GM12875 (cell line): Measurements from ENCODE around the gene NECTIN1.

ENCODE experiments used
- H3K4me3 ChIP-seq: one replicate; pipeline ENCODE4 v1.5.1; 2011; ENCODE audit warnings: low read depth, low read length, control low read depth
- TF ChIP-seq, protein P1 (sequence below): IDR thresholded peaks from 2 replicates; pipeline ENCODE4 v1.5.1; 2011; ENCODE audit warnings: low read depth, mild to moderate bottlenecking, control low read depth, inconsistent platforms, low read length, moderate library complexity, borderline replicate concordance; ENCODE audit not compliant: insufficient read depth

NECTIN1 gene

DNA sequence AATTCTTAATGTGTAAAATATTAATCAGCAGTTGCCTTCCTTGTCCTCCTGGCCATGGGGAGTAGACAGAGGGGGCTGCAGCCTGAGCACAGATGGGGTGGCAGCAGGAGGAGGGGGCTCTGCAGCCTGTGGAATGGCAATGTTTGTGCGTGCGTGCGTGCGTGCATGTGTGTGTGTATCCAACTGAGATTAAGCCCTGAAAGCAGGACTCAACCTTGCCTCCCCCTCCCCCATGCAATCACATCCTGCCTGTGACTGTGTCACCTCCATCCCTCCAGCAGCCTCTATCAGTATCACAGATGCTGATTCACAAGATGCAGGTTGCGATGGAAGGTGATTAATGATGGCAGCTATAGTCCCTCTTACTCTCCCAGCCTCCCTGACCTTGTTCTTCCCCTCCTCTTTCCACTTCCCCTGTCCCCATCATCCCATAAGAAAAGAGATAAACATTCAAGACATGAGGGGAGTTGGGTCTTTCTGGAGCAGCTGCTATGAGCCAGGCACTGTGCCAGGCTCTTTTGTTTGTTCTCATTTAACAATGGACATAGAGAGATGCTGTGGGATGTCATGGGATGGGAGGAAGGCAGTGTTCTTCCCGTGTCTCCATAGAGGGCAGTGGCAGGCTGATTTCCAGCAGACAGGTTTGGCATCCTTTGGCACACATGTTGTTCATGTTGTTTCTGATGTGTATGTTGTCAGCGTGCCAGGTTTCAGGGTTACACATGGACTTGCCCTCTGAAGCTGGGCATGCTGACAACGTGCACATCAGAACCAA, 43.8 kb upstream of the NECTIN1 start:
- TF ChIP-seq, protein P1, sequence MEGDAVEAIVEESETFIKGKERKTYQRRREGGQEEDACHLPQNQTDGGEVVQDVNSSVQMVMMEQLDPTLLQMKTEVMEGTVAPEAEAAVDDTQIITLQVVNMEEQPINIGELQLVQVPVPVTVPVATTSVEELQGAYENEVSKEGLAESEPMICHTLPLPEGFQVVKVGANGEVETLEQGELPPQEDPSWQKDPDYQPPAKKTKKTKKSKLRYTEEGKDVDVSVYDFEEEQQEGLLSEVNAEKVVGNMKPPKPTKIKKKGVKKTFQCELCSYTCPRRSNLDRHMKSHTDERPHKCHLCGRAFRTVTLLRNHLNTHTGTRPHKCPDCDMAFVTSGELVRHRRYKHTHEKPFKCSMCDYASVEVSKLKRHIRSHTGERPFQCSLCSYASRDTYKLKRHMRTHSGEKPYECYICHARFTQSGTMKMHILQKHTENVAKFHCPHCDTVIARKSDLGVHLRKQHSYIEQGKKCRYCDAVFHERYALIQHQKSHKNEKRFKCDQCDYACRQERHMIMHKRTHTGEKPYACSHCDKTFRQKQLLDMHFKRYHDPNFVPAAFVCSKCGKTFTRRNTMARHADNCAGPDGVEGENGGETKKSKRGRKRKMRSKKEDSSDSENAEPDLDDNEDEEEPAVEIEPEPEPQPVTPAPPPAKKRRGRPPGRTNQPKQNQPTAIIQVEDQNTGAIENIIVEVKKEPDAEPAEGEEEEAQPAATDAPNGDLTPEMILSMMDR: no peak
- H3K4me3 ChIP-seq: no peak overlapping the region

DNA sequence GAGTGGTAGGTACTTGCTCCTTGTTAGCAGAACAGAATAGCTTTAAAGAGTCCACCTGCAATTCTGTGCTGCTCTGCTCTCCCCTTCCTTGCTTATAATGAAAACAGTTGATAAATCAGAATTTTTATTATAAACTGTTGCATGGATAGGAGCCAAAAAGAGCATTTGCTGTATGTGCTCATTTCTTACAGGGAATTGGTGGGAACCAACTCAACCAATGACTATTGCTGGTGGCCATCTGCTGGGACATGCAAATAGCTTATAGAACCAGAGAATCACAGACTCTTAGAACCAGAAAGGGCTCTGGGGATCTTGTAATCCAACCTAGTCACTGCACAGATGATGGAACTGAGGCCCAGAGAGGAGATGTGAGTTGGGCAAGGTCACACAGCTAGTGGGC, 43.1 kb upstream of the NECTIN1 start:
- H3K4me3 ChIP-seq: no peak overlapping the region
- TF ChIP-seq, protein P1: no peak

DNA sequence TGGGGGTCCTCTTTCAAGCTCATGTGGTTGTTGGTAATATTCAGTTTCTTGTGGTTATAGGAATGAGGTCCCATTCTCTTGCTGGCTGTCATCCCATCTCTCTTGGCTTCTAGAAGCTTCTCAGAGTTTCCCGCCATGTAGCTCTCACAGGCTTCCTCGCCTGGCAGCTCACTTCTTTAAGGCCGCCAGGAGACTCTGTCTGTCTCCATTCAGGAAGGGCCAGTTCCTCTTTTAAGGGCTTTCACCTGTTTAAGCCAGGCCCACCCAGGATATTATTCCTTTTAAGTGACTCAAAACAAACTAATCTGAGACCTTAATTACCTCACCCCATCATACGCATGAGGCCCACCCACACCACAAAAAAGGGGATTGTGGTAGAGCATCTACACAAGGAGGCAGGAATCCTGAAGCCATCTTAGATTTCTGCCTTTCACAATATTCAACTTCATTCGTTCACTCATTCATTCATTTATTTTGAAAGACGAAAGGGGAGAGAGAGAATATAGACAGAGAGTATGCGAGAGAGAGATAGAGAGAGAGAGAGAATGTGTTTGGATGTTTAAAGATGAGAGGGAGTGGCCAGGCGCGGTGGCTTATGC, 42.3 kb upstream of the NECTIN1 start:
- TF ChIP-seq, protein P1: no peak
- H3K4me3 ChIP-seq: no peak overlapping the region

DNA sequence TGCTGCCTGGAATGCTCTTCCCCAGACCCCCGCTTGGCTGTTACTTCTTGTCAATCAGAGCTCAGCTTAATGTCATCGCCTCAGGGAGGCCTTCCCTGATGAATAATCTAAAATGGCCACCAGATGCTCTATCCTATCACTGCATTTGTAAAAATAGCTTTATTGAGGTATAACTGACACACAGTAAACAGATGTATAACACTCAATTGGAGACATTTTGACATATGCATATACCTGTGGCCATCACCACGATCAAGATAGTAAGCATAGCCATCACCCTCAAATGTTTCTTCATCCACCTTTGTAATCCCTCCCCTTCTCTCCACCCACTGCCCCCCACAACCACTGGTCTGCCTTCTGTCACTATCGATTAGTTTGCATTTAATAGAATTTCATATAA, 36.6 kb upstream of the NECTIN1 start:
- TF ChIP-seq, protein P1: no peak
- H3K4me3 ChIP-seq: no peak overlapping the region

DNA sequence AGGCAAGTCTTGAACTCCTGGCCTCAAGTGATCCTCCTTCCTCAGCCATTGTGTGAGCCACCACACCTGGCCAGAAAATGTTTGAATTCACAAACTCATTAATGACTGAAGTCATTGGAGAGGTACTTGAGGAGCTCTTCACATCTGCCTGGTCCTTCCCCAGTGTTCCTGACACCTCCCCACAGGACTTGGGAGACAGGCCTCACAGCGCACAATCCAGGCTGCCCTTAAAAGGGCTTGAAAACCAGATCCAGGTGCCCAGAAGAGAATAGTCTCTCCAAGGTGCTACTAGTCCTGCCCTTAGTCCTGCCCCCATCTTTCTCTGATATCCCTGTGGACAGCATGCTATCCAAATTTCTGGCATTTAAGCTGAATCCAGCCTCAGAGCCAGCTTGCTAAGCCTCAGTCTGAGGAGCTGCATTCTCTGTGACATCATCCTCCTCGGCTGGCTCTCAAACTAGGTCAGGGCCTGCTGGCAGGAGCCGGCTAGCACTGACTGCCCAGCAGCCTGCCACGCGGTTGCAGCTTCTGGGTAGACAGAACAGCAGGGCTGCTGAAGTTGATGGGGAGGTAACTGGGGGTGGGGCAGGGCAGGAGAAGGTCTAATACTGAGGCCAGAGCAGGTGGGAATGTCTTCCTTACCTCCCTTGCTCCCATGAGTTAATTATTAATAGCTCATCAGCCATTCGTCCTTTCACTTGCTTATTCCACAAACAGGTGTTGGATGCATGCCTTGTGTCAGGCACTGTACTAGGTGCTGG, 35.3 kb upstream of the NECTIN1 start:
- no peak overlapping the region for H3K4me3 ChIP-seq

DNA sequence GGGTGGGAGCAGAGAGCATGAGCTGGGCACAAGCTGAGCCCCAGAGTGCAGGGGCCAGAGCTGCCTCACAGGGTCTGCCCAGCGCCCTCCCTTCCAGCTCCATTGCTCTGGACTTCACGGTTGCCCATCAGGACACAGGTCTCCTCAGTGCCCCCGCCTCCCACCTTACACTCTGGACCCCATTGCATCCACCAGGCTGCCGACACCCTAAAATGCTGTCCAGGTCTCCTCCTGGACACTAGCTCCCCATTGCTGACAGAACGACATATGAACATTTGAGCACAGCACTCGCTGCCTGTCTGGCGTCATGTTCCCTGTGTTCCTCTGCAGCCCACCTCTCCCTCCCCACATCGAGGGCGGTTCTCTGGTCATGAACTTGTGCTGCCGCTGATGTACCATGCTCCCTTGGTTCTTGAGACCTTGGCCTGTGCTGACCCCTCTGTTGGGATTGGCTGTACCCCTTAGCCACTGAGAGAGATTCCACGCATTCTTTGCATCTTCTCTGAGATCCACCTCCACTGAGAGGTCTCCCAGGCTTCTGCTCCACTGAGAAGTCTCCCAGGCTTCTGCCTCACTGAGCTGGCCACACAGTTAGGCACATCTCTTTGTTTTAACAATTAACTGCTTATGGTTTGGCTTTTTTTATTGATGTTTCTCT, 34.2 kb upstream of the NECTIN1 start:
- TF ChIP-seq, protein P1: no peak
- no peak overlapping the region for H3K4me3 ChIP-seq

More for the DNA sequence above, 35.3 kb upstream of the NECTIN1 start:
- TF ChIP-seq, protein P1: no peak
